ENCODE data around the gene DNAJB14.

GRCh38 chr4:99979872-99980271, 33.5 kb upstream of the DNAJB14 start:
- TF ChIP-seq POLR2A (IDR thresholded peaks at IDR 0.05; ENCODE audit: low read depth) (no peak), POLR2AphosphoS5 (IDR thresholded peaks at IDR 0.05) (no peak)

Measured in esophagus muscularis mucosa (tissue), 2 donors.